ENCODE measurements around the gene PLEKHJ1.

Gene PLEKHJ1

GRCh38 chr19:2195361-2195760, 40.8 kb downstream of the PLEKHJ1 start:
- no peak for DNase-seq

- no peak for DNase-seq
Measured at GRCh38 chr19:2194513-2195078, 41.5 kb downstream of the PLEKHJ1 start.

- DNase-seq, result no peak
Measured at GRCh38 chr19:2193807-2194206, 42.3 kb downstream of the PLEKHJ1 start.

GRCh38 chr19:2192862-2193261, 43.3 kb downstream of the PLEKHJ1 start:
- no peak for DNase-seq

- no peak for DNase-seq
Measured at GRCh38 chr19:2191456-2192310, 44.4 kb downstream of the PLEKHJ1 start.

GRCh38 chr19:2190848-2191455, 45.2 kb downstream of the PLEKHJ1 start:
- DNase-seq, result no peak

- DNase-seq, result no peak
Measured at GRCh38 chr19:2189880-2190279, 46.2 kb downstream of the PLEKHJ1 start.

- no peak for DNase-seq
Measured at GRCh38 chr19:2188708-2189385, 47.3 kb downstream of the PLEKHJ1 start.

- DNase-seq, result no peak
Measured at GRCh38 chr19:2187159-2187558, 49.0 kb downstream of the PLEKHJ1 start.

GRCh38 chr19:2186071-2186846, 49.9 kb downstream of the PLEKHJ1 start:
- DNase-seq, result no peak

GRCh38 chr19:2185734-2186070, 50.4 kb downstream of the PLEKHJ1 start:
- DNase-seq, result no peak

- DNase-seq, result no peak
Measured at GRCh38 chr19:2184422-2184975, 51.6 kb downstream of the PLEKHJ1 start.
